NCI-H128 (cell line): ENCODE results near the gene FBXL17.

Source experiments
- DNase-seq: peaks from one replicate; lab custom pipeline; 2025; ENCODE audit not compliant: unreplicated experiment; lab: John Stamatoyannopoulos, UW

The FBXL17 gene

GRCh38 chr5:107919361-107919760 is 462.5 kb downstream of the FBXL17 start:
- no peak for DNase-seq

GRCh38 chr5:107917983-107918382 is 463.9 kb downstream of the FBXL17 start:
- no peak for DNase-seq

- DNase-seq, result no peak
Measured at GRCh38 chr5:107916731-107917725, 464.9 kb downstream of the FBXL17 start.

- no peak for DNase-seq
Measured at GRCh38 chr5:107915176-107915812, 466.6 kb downstream of the FBXL17 start.

GRCh38 chr5:107913494-107913893 is 468.4 kb downstream of the FBXL17 start:
- no peak for DNase-seq

- no peak for DNase-seq
Measured at GRCh38 chr5:107900721-107901120, 481.2 kb downstream of the FBXL17 start.

- no peak for DNase-seq
Measured at GRCh38 chr5:107894361-107894760, 487.5 kb downstream of the FBXL17 start.

- no peak for DNase-seq
Measured at GRCh38 chr5:107893642-107894041, 488.3 kb downstream of the FBXL17 start.

- no peak for DNase-seq
Measured at GRCh38 chr5:107889387-107889786, 492.5 kb downstream of the FBXL17 start.

GRCh38 chr5:107888541-107888940 is 493.4 kb downstream of the FBXL17 start:
- DNase-seq, result no peak

GRCh38 chr5:107887166-107887943 is 494.5 kb downstream of the FBXL17 start:
- no peak for DNase-seq

- no peak for DNase-seq
Measured at GRCh38 chr5:107885601-107886000, 496.3 kb downstream of the FBXL17 start.

GRCh38 chr5:107884871-107885270 is 497.0 kb downstream of the FBXL17 start:
- no peak for DNase-seq

- DNase-seq, result no peak
Measured at GRCh38 chr5:107878661-107879060, 503.2 kb downstream of the FBXL17 start.

GRCh38 chr5:107876906-107877305 is 505.0 kb downstream of the FBXL17 start:
- DNase-seq, result no peak

- no peak for DNase-seq
Measured at GRCh38 chr5:107876261-107876660, 505.6 kb downstream of the FBXL17 start.

- no peak for DNase-seq
Measured at GRCh38 chr5:107875833-107876232, 506.1 kb downstream of the FBXL17 start.

- DNase-seq, result no peak
Measured at GRCh38 chr5:107874795-107875194, 507.1 kb downstream of the FBXL17 start.

GRCh38 chr5:107873877-107874276 is 508.0 kb downstream of the FBXL17 start:
- no peak for DNase-seq

- no peak for DNase-seq
Measured at GRCh38 chr5:107871023-107871422, 510.9 kb downstream of the FBXL17 start.

GRCh38 chr5:107869438-107870115 is 512.3 kb downstream of the FBXL17 start:
- no peak for DNase-seq
